ENCODE measurements around the gene FBH1. TPM values are rescaled to one million over a fixed set of nuclear protein-coding genes. Genes with fewer than 3 reads are reported as not detected.

FBH1 gene
- total and polyA plus RNA-seq, 12 donors = 57.8 to 134 (median 76.0) TPM

GRCh38 chr10:5976512-5977470, 86.7 kb downstream of the FBH1 start:
- TF ChIP-seq CTCF (IDR thresholded peaks at IDR 0.05) = peak in 1 of 9 donors; percentile 18
- H3K9me3 ChIP-seq = no peaks in the 10 kb centered on the region
- ATAC-seq (peak; percentile 40 to 70 (median 58)), DNase-seq (peak; percentile 47 to 52)
- peak overlapping the region; percentile 91 to 99 (median 96) for H3K27ac ChIP-seq
- intact Hi-C loops (cut with DNase I) = loop anchor here in 3 of 10 donors (2.0 to 10.0 kb wide), 3 partner anchors 32 to 72 kb away; no protein-coding TSS in a partner anchor
- no peaks in the 10 kb centered on the region for H3K27me3 ChIP-seq
- H3K4me1 ChIP-seq = peaks cover 0 to 59% (median 29%) of the 10 kb centered on the region in 9 donors
- peaks cover 0 to 6% (median 0%) of the 10 kb centered on the region in 9 donors for H3K36me3 ChIP-seq
- H3K4me3 ChIP-seq = peak overlapping the region; percentile 68 to 97 (median 90)
- WGBS, 2 donors = 2 to 4% methylated on average over 71 to 82 of the region's 82 CpGs

GRCh38 chr10:5977471-5978229, 87.6 kb downstream of the FBH1 start, which contains the start of gene IL15RA:
Gene IL15RA, minus strand, starts transcription at chr10:5977543. Its CDS starts 51 bp downstream, at chr10:5977492.
- peak in 5 of 9 donors; percentile 8 to 40 (median 38) for TF ChIP-seq CTCF (IDR thresholded peaks at IDR 0.05)
- Histone ChIP-seq H3K4me1 (peaks cover 0 to 50% (median 21%) of the 10 kb centered on the region in 9 donors), H3K36me3 (peaks cover 0 to 6% (median 0%) of the 10 kb centered on the region in 9 donors), H3K27ac (peak within 1 kb of the TSS; percentile 91 to 99 (median 96)), H3K27me3 (no peaks in the 10 kb centered on the region), H3K4me3 (peak within 1 kb of the TSS; percentile 68 to 97 (median 90)), H3K9me3 (no peaks in the 10 kb centered on the region)
- DNase-seq (peak; percentile 76 to 78), ATAC-seq (peak; percentile 83 to 90 (median 86))
- WGBS, 2 donors = 0% methylated on average over 53 to 80 of the region's 80 CpGs
- intact Hi-C loops (cut with DNase I) = loop anchor here in 3 of 10 donors (2.0 to 10.0 kb wide), 3 partner anchors 33 to 73 kb away; no protein-coding TSS in a partner anchor

GRCh38 chr10:5978230-5978489, 88.1 kb downstream of the FBH1 start:
- peak overlapping the region; percentile 91 to 99 (median 96) for H3K27ac ChIP-seq
- ATAC-seq (no peak), DNase-seq (no peak)
- no peaks in the 10 kb centered on the region for H3K9me3 ChIP-seq
- H3K4me1 ChIP-seq = peaks cover 0 to 45% (median 20%) of the 10 kb centered on the region in 9 donors
- TF ChIP-seq CTCF (IDR thresholded peaks at IDR 0.05) = no peak
- WGBS, 2 donors = 15 to 23% methylated on average over 6 of the region's 6 CpGs
- peak overlapping the region; percentile 68 to 97 (median 90) for H3K4me3 ChIP-seq
- intact Hi-C loops (cut with DNase I) = loop anchor here in 2 of 10 donors (5.0 to 10.0 kb wide), 2 partner anchors 34 to 73 kb away; no protein-coding TSS in a partner anchor
- peaks cover 0 to 6% (median 0%) of the 10 kb centered on the region in 9 donors for H3K36me3 ChIP-seq
- no peaks in the 10 kb centered on the region for H3K27me3 ChIP-seq

GRCh38 chr10:5981529-5981928, 91.5 kb downstream of the FBH1 start:
- Histone ChIP-seq H3K27ac (no peak overlapping the region), H3K4me3 (no peak overlapping the region), H3K4me1 (peaks cover 0 to 17% (median 11%) of the 10 kb centered on the region in 9 donors), H3K9me3 (no peaks in the 10 kb centered on the region), H3K36me3 (no peaks in the 10 kb centered on the region), H3K27me3 (no peaks in the 10 kb centered on the region)
- TF ChIP-seq CTCF (IDR thresholded peaks at IDR 0.05) = no peak
- 85% methylated on average over 9 of the region's 9 CpGs for WGBS, 2 donors
- intact Hi-C loops (cut with DNase I) = no loop called here
- ATAC-seq = no peak
- no peak for DNase-seq
